GM18951 (cell line): Measurements from ENCODE around the gene P3H1.

ENCODE experiments used
- POLR2A ChIP-seq: IDR thresholded peaks from 4 replicates; pipeline ENCODE4 v1.6.1; 2011; ENCODE audit warnings: mild to moderate bottlenecking; ENCODE audit not compliant: insufficient read length, insufficient read depth; ENCODE audit errors: extremely low read depth
- in situ Hi-C: fragments of 300-500 bp; cut with MboI; formaldehyde crosslinking; loops from one replicate; pipeline ENCODE4 v1.12.0; 2022; ENCODE audit warnings: low sequenced_read_pairs, mixed read lengths, inconsistent platforms; ENCODE audit not compliant: unreplicated experiment

The P3H1 gene

GRCh38 chr1:42748461-42749410 lies 18.1 kb downstream of the P3H1 start:
- in situ Hi-C loops: loop anchor here (10.0 kb wide), 1 partner anchor 844 kb away; no protein-coding TSS in a partner anchor
- no peak for TF ChIP-seq POLR2A

DNA sequence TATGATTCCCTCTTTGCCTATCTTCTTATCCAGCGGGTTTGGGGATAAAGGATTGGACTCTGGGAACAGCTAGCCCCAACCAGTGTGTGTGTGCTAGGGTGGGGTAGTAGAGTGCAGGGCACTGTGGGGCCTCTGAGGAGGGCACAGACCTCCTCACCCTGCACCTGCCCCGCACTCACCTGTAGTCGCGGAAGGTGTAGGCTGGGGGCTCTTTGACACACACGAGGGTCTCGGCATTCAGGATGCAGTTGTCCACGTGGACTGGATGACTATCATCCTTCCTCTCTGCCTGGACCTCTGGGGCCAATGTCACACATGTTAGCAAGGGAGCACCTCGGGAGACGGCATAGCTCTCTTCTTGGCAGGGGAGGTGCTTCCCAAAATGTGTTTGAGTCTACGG lies 18.8 kb downstream of the P3H1 start:
- in situ Hi-C loops: loop anchor here (10.0 kb wide), 1 partner anchor 843 kb away; no protein-coding TSS in a partner anchor
- no peak for TF ChIP-seq POLR2A

- no peak for TF ChIP-seq POLR2A
- in situ Hi-C loops: loop anchor here (10.0 kb wide), 1 partner anchor 842 kb away; no protein-coding TSS in a partner anchor
Observed at GRCh38 chr1:42747125-42747524, 19.7 kb downstream of the P3H1 start.

DNA sequence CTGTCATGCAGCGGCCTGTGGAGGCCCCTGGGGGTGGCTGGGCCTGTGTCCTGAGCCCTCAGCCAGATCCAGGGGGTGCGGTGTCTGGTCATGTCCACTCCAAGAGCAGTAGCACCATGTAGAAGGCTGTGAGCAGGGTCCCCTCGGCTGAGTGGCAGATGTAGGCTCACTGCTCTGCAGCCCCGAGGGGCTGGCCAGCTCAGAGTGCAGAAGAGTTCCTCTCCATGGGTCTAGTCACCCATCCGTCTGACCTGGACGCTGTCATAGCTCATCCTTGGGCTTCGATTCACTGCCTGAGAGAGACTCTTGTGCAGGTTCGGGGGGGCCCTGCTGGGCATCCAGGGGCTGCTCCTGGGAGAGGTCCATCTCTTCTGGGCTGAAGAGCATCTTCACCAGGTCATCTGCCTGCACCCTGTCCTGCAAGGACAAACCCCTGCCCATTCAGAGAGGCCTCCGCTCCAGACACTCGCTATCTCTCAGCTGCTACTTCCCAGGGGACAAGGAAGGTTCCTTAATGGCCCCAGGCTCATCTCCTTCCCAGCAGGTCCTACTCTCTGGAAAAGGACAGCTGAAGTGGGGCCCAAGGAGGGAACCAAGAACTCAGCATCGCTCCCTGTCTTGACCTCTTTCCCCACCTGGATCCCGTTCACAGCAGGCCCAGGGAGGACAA lies 20.3 kb downstream of the P3H1 start:
- no peak for TF ChIP-seq POLR2A
- in situ Hi-C loops: loop anchor here (10.0 kb wide), 1 partner anchor 842 kb away; no protein-coding TSS in a partner anchor

DNA sequence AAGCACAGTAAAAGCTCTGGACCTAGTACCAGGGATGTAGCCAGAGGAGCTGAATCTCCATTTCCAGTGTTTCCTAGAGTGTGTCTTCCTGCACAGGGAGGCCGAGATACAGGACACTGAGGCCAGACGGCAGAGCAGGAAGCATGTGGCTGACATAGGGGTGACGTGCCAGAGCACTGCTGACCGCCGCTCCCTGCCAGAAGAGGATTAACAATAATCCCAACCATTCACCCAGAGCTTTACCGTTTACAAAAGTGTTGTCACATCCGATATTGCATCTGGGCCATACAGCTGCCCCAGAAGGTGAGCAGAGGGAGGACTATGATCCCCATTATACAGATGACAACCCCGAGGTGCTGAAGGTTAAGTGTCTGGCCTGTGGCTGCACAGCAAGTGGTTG lies 21.0 kb downstream of the P3H1 start:
- in situ Hi-C loops: loop anchor here (10.0 kb wide), 1 partner anchor 841 kb away; no protein-coding TSS in a partner anchor
- TF ChIP-seq POLR2A: no peak

GRCh38 chr1:42744148-42744413 lies 22.7 kb downstream of the P3H1 start:
- in situ Hi-C loops: loop anchor here (10.0 kb wide), 1 partner anchor 839 kb away; no protein-coding TSS in a partner anchor
- TF ChIP-seq POLR2A: no peak

DNA sequence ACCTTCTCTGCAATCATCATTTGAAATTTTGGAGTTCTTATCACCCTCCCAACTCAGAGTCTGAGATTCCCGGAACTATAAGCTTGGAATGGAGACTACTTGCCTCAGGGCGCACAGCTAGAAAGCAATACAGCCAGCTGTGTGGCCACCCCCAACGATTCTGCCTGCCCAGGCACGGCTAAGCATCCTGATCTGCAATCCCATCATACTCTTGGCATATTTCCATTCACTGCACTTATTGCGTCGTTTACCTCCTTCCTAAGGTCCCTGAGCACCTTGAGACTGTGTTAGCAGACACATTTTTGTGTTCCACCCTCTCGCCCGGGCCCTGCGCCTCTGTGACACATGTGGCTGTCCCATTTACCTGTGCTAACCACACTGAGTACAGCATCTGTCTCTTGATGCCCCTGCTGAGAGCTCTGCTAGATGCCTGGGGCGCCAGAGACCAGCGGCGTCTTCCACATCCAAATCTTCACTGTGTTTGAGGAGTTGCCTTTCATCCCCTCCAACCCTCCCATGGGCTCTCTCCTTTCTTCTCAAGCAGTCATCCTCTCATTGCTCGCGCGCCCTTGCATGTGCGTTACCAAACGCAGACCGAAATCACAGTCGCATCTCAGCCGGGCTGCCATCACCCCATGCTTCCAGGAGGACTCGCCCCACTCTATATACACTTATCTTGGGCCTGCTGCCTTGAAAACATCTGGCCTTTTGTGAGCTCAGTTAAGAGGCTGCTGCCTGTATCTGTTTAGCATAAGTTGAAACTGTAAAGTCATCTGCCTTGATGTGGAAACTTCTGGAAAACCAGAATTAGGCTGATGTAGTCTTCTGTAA lies 23.3 kb downstream of the P3H1 start:
- TF ChIP-seq POLR2A: no peak
- in situ Hi-C loops: loop anchor here (10.0 kb wide), 1 partner anchor 839 kb away; no protein-coding TSS in a partner anchor

- in situ Hi-C loops: loop anchor here (10.0 kb wide), 1 partner anchor 838 kb away; no protein-coding TSS in a partner anchor
Observed at GRCh38 chr1:42742617-42743316, 24.1 kb downstream of the P3H1 start.

DNA sequence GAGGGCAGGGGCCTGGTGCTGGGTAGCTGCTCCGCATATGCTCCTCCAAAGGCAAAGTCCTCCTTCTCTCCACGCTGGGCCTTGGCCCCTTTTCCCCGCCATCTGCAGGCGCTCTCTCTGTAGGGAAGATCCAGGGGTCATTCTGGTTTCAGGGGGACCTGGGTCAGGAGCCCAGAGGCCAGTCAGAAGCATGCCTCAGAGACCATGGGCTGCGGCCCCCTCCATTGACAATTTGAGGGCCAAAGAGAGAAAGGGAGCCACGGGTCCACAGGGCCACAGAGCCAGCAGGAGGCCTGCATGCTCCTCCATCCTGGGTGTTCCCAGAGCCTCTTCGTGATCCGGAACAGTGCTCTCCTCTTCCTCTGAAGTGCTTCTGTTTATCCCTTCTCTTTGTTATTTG lies 24.7 kb downstream of the P3H1 start:
- no peak for TF ChIP-seq POLR2A
- in situ Hi-C loops: loop anchor here (10.0 kb wide), 1 partner anchor 837 kb away; no protein-coding TSS in a partner anchor

More at GRCh38 chr1:42742617-42743316, 24.1 kb downstream of the P3H1 start:
- no peak for TF ChIP-seq POLR2A

- in situ Hi-C loops: loop anchor here (10.0 kb wide), 1 partner anchor 837 kb away; no protein-coding TSS in a partner anchor
- no peak for TF ChIP-seq POLR2A
Observed at GRCh38 chr1:42741706-42742105, 25.1 kb downstream of the P3H1 start.

- in situ Hi-C loops: loop anchor here (10.0 kb wide), 1 partner anchor 836 kb away; no protein-coding TSS in a partner anchor
- TF ChIP-seq POLR2A: no peak
Observed at GRCh38 chr1:42740851-42741580, 25.8 kb downstream of the P3H1 start.
